Mammary epithelial cell (primary cell): ENCODE measurements around the gene ACYP2.

Experiments
- CTCF ChIP-seq, 2 donors: IDR thresholded peaks in 1 of 2; conservative IDR thresholded peaks in 1 of 2; 2 replicates each; pipeline ENCODE4 v1.5.1; 2011 to 2012; ENCODE audit warnings: inconsistent platforms in 2 of 2, low read length in 2 of 2, mild to moderate bottlenecking in 2 of 2, control low read depth in 1 of 2, low read depth in 1 of 2; ENCODE audit not compliant: insufficient read depth in 1 of 2; ENCODE audit errors: extremely low read depth in 1 of 2
- EZH2 ChIP-seq: IDR thresholded peaks from 2 replicates; pipeline ENCODE4 v1.6.1; 2012; ENCODE audit warnings: low read length, inconsistent platforms, borderline replicate concordance

- TF ChIP-seq CTCF (conservative IDR thresholded peaks at IDR 0.05 in 1 of 2, IDR thresholded peaks at IDR 0.05 in 1 of 2; ENCODE audit: extremely low read depth in 1 of 2, insufficient read depth in 1 of 2, low read depth in 1 of 2, low read length in 2 of 2) (no peak), EZH2 (no peak)
Measured at GRCh38 chr2:54100772-54101171, 14.6 kb upstream of the ACYP2 start.
